Left lobe of liver (tissue), 2 donors: Measurements from ENCODE around the gene HSPG2. TPM values are rescaled to one million over a fixed set of nuclear protein-coding genes. Genes with fewer than 3 reads are reported as not detected.

ENCODE experiments used
- ATAC-seq: fragments of 200-7000 bp; cut with Tn5 transposase; one replicate; pipeline ENCODE4 v1.9.1; 2020; ENCODE audit warnings: mild to moderate bottlenecking, moderate library complexity
- DNase-seq: peaks from one replicate; pipeline ENCODE4 v3.0.0-alpha.2; 2020; ENCODE audit warnings: low spot score
- total RNA-seq: library from RNA; stranded (reverse); gene quantifications from one replicate; pipeline ENCODE4 v1.2.1, GENCODE V29; 2021
- donor health status: DM: no; HTN: no; CAD: no; lungs with moderate emphysema.
- donor health status: DM: no; HTN: yes; CAD: no.

The HSPG2 gene
- total RNA-seq, 1 donor from 2014 or later: 50.8 TPM

- ATAC-seq (no peak), DNase-seq (no peak)
Observed at GRCh38 chr1:21901473-21901847, 35.6 kb downstream of the HSPG2 start.

- DNase-seq (no peak), ATAC-seq (no peak)
Observed at GRCh38 chr1:21900766-21901472, 36.2 kb downstream of the HSPG2 start.

- ATAC-seq: no peak
- DNase-seq: no peak
Observed at GRCh38 chr1:21899987-21900386, 37.1 kb downstream of the HSPG2 start.

GRCh38 chr1:21899267-21899810 is 37.8 kb downstream of the HSPG2 start:
- ATAC-seq (no peak), DNase-seq (no peak)

- no peak for DNase-seq
- ATAC-seq: no peak
Observed at GRCh38 chr1:21898326-21899200, 38.5 kb downstream of the HSPG2 start.

- DNase-seq: no peak
- ATAC-seq: no peak
Observed at GRCh38 chr1:21897844-21898243, 39.3 kb downstream of the HSPG2 start.

- DNase-seq: no peak
- peak; percentile 68 for ATAC-seq
Observed at GRCh38 chr1:21896652-21897532, 40.2 kb downstream of the HSPG2 start.

GRCh38 chr1:21896026-21896425 is 41.1 kb downstream of the HSPG2 start:
- DNase-seq (no peak), ATAC-seq (no peak)

GRCh38 chr1:21894034-21894881 is 42.9 kb downstream of the HSPG2 start:
- DNase-seq (no peak), ATAC-seq (no peak)

GRCh38 chr1:21893046-21893805 is 43.9 kb downstream of the HSPG2 start:
- ATAC-seq: no peak
- DNase-seq: no peak

- DNase-seq (no peak), ATAC-seq (no peak)
Observed at GRCh38 chr1:21891621-21892479, 45.3 kb downstream of the HSPG2 start.

GRCh38 chr1:21891081-21891480 is 46.0 kb downstream of the HSPG2 start:
- DNase-seq (no peak), ATAC-seq (peak; percentile 8)

GRCh38 chr1:21888500-21888899 is 48.6 kb downstream of the HSPG2 start:
- DNase-seq: no peak
- no peak for ATAC-seq

- ATAC-seq (no peak), DNase-seq (no peak)
Observed at GRCh38 chr1:21887796-21888195, 49.3 kb downstream of the HSPG2 start.

- DNase-seq (peak; percentile 39), ATAC-seq (no peak)
Observed at GRCh38 chr1:21887216-21887736, 49.8 kb downstream of the HSPG2 start.

GRCh38 chr1:21886486-21887215 is 50.5 kb downstream of the HSPG2 start:
- DNase-seq (no peak), ATAC-seq (no peak)
